Activated CD4-positive, alpha-beta T cell treated with anti-CD3 and anti-CD28 coated beads, Interleukin-2, amount 50 U/mL, for 16 hours (primary cell): ENCODE data around the gene FLOT2.
"Not testable (repeated sequence)": the region's sequence is repeated elsewhere in the genome, so short reads cannot be mapped to it uniquely, and the experiment has no call there.

Experiments used
- DNase-seq: peaks from one replicate; pipeline ENCODE4 v3.0.0-alpha.2; 2020

Gene FLOT2

GRCh38 chr17:28893248-28894183 is 4.0 kb downstream of the FLOT2 start:
- peak; percentile 71 for DNase-seq

GRCh38 chr17:28892024-28892423 is 5.5 kb downstream of the FLOT2 start:
- no peak for DNase-seq

DNA sequence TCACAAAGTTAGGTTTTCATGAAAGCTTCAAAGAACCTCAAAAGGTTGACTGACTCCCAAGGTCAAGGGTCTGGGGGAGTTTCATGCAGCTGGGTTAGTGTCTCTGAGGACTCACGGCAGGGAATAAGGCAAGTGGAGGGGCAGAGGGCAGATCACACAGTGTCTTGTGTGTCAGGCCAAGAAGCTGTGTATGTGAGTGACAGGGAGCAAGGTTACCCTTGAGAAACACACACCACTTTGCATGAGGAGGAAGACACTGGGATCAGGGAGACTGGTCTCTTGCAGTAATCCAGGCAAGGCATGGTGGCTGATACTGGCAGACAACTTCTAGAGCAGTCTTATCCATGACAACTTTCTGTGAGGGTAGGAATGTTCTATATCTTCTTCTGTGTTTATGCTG is 6.3 kb downstream of the FLOT2 start:
- DNase-seq: no peak

- DNase-seq: no peak
Measured at GRCh38 chr17:28889996-28890395, 7.5 kb downstream of the FLOT2 start.

- DNase-seq: no peak
Measured at GRCh38 chr17:28888832-28889231, 8.7 kb downstream of the FLOT2 start.

GRCh38 chr17:28887871-28888471 is 9.6 kb downstream of the FLOT2 start:
- no peak for DNase-seq

DNA sequence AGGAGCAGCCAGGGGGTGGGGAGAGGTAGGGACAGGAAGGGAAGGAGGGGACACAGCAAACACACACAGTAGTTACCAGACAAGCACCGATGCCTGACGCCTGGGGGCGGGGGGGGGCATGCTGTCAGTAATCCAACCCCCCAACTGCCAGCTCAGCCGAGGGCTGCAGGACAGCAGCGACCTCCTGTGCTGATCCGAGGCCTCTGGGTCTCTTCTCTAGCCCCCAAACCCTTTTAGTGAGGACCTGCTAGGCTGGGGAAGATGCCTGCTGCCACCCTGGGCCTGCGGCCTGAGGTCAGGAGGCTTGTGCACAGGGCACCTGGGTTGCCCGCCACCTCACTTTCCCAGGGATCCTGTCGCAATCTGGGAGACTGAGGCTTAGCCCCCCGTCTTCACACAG is 11.6 kb downstream of the FLOT2 start:
- no peak for DNase-seq

DNA sequence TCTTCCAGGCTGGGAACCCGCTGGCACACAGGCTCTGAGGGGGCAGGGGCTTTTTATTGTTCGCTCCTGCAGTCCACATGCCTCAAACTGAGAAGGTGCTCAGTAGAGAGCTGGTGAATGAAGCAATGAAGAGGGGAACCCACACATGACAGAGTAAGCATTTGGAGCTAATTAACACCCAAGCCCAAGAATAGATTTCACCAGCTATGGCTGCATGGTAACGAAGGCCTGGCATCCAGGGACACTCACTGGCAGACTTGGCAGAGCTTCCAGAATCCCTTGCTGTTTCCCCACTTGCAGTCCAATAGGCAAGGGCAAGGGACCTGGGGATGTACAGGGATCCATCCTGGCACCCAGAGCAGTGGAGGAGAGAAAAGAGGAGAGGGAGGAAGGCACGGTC is 12.2 kb downstream of the FLOT2 start:
- no peak for DNase-seq

- DNase-seq: no peak
Measured at GRCh38 chr17:28883967-28884702, 13.4 kb downstream of the FLOT2 start.

GRCh38 chr17:28882154-28882895 is 15.2 kb downstream of the FLOT2 start:
- no peak for DNase-seq

DNA sequence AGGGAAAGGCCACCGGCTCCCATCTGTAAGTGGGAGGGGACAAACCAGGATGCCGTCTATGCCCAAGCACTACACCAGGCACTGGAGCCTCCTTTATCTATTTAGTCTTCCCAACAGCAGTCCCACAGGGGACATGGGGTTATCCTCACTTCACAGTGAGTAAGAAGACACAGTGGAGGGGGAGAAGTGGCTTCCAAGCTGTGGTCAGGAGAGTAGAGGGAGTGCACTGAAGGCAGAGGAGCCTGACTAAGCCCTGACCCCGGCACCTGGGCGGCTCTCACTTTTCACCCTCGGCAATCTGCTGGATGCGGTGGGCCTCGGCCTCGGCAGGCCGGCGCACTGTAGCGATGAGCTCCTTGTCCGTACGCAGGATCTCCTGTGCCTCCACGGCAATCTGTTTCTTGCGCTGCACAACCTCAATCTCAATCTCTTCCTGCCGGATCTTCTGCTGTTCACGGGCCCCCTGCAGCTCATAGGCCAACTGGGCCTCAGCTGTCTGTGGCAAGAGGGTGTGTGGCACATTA is 15.9 kb downstream of the FLOT2 start:
- DNase-seq: no peak

DNA sequence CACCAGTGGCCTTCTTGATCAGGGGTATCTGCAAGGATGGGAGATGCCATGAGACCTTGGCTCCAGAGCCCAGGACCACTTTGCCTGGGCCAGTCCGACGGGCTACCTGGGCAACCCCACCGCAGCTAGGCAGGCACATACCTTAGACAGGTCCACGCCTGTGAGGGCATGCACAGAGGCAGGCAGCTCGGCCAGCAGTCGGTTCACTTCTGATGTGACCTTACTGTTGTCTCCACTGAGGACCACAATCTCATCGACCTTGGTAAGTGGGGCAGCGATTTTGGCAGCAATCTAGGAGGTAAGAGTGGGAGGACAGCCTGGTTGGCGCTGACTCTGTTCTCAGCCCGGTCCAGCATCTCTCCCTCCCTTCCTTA is 17.0 kb downstream of the FLOT2 start:
- DNase-seq: no peak

DNA sequence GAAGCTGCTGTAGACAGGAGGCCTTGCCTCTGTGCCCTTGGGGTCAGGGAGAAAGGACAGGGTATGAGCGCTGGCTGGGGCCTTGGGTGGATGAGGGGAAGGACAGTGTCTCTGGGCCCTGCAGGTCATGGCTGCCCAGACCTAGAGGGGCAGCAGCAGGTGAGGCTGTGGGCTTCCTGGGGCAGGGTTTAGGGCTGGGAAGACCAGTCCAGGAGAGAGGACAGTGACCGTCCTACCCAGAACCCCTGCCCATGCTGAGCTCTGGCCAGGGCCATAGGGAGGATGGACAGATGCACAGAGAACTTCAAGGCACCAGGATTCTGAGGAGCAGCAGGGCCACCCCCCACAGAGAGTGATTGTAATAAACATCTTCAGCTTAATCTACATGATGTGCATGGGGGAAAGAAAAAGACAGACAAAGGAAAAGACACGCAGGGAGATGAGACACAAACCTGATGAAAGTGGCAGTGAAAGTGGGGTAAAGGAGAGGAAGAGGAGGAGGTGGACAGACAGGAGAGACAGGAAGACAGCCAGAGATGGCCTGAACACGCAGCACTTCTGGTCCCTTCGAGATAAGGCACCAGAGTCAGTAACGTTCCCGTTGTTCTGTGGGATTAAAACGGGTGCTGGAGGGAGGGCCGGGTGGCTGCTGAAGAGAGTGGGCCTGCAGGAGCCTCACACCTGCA is 17.5 kb downstream of the FLOT2 start:
- DNase-seq: no peak

GRCh38 chr17:28878981-28879380 is 18.6 kb downstream of the FLOT2 start:
- no peak for DNase-seq

GRCh38 chr17:28878158-28878910 is 19.2 kb downstream of the FLOT2 start:
- no peak for DNase-seq

DNA sequence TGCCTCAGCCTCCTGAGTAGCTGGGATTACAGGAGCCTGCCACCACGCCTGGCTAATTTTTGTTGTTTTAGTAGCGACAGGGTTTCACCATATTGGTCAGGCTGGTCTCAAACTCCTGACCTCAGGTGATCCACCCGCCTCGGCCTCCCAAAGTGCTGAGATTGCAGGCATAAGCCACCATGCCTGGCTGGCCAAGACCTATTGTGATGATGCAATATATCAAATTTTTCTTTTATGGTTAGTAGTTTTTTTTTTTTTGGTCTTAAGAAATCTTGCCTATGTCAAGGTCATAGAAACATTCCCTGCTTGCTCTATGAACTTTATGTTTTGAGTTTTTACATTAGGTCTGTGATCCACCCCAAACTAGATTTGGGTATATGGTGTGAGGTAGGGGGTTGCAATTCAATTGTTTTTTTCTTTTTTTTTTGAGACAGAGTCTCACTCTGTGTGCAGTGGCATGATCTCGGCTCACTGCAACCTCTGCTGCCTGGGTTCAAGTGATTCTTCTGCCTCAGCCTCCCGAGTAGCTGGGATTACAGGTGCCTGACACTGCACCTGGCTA is 20.3 kb downstream of the FLOT2 start:
- DNase-seq: not testable (repeated sequence)

DNA sequence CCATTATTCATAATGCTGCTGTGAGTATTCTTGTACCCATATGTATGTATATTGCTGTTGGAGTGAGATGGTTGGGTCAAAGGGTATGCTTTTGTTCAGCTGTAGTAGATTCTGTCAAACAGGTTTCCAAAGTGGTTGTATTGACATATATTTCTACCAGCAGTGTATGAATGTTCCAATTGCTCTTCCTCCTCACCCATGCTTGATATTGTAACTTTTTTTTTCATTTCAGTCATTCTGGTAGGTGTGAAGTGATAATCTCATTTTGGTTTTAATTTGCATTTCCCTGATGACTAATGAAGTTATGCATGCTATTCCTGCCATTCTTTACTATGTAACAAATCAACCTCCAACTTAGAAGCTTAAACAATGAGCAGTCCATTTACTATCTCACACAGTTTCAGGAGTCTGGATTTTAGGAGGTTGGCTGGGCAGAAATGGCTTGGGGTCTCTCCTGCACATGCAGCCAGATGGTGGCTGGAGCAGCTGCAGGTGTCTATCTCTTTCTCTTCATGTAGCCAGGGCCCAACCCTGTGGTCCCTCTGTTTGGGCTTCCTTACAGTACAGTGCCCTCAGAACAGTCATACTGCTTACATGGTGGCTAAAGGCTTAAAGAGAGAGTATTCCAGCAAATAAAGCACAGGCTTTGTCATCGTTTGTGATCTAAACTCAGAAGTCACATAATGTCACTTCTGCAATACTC is 21.5 kb downstream of the FLOT2 start:
- peak; percentile 43 for DNase-seq

DNA sequence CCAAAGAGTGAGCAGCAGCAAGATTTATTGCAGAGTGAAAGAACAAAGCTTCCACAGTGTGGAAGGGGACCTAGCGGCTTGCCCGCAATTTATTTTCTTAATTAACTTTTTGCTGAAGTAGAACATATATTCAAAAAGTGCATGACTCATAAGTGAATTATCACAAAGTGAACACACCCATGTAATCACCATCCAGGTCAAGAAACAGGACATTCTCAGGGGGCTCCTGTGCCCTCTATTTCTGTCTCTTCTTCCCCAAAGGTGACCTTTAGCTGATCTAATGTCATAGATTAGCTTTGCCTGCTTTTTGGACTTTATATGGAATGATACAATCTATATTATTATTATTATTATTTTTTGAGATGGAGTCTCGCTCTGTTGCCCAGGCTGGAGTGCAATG is 22.8 kb downstream of the FLOT2 start:
- DNase-seq: no peak

- no peak for DNase-seq
Measured at GRCh38 chr17:28873839-28874238, 23.7 kb downstream of the FLOT2 start.

- DNase-seq: peak; percentile 77
Measured at GRCh38 chr17:28871056-28871579, 26.4 kb downstream of the FLOT2 start.
